Epithelial cell of proximal tubule (primary cell): ENCODE data around the gene SPSB2. TPM values are rescaled to one million over a fixed set of nuclear protein-coding genes. Genes with fewer than 3 reads are reported as not detected.

Experiments used
- DNase-seq: peaks from one replicate; pipeline ENCODE4 v3.0.0-alpha.2; 2011; ENCODE audit warnings: low read depth
- H3K4me3 ChIP-seq: 2 replicates; pipeline ENCODE4 v1.5.1; 2011; ENCODE audit warnings: low read depth, mild to moderate bottlenecking, low read length
- total RNA-seq: library from RNA; depleted of rRNA; stranded (reverse); fragments of >200 nt; gene quantifications from 2 replicates; pipeline ENCODE4 v1.2.3, GENCODE V29; 2015
- TF ChIP-seq, protein P1 (sequence below): conservative IDR thresholded peaks from 2 replicates; pipeline ENCODE4 v1.5.1; 2012; ENCODE audit warnings: low read depth, mild to moderate bottlenecking, low read length

Gene SPSB2, protein sequence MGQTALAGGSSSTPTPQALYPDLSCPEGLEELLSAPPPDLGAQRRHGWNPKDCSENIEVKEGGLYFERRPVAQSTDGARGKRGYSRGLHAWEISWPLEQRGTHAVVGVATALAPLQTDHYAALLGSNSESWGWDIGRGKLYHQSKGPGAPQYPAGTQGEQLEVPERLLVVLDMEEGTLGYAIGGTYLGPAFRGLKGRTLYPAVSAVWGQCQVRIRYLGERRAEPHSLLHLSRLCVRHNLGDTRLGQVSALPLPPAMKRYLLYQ
- total RNA-seq: 9.5 and 17.2 TPM in 2 replicates

DNA sequence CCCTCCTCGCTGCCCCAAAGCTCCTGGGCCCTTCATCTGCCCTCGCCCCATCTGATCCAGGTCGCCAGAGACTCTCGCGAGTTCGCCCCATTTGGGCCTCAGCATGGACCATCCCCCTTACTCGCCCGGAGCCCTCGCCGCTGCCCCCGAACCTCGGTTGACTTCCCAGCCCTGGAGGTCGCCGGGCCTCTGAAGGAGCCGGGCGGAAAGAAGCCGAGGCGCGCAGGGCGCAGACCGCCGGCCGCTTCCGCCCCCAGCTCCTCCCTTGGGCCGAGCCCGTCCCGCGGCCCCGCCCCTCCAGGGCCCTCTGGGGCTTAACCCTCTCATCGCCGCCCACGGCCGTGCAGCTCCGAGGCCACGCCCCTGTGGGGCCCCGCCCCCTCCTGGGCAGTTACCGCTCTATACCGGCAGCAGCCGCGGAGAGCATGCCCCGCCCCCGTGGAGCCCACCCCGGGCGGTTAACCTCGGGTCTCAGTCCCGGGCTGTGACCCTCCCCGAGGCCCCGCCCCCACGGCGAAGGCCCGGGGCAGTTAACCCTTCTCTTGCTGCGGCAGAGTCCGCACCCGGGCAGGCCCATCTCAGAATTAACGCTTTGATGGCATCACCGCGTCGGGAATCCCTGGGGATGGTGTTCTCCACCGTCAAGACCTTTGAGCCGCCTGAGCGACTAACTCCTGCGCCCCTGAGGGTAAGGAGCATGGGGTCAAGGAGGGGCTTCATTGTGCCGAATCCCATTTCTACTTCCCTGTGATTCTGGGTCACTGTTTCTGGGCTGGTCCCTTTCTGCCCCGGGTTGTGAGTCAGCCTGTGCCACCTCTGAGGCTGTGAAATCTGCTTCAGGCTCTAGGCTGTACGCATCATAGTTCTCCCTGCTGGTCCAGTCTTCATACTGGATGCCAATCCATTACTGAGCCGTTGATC is at the start of gene SPSB2:
SPSB2 (minus strand) TSS at position 210 of the 921 bp plus-strand sequence. CDS start 402 bp downstream, outside the sequence.
- peak within 1 kb of the TSS; percentile 92 for H3K4me3 ChIP-seq
- no peak for DNase-seq
- TF ChIP-seq, protein P1, sequence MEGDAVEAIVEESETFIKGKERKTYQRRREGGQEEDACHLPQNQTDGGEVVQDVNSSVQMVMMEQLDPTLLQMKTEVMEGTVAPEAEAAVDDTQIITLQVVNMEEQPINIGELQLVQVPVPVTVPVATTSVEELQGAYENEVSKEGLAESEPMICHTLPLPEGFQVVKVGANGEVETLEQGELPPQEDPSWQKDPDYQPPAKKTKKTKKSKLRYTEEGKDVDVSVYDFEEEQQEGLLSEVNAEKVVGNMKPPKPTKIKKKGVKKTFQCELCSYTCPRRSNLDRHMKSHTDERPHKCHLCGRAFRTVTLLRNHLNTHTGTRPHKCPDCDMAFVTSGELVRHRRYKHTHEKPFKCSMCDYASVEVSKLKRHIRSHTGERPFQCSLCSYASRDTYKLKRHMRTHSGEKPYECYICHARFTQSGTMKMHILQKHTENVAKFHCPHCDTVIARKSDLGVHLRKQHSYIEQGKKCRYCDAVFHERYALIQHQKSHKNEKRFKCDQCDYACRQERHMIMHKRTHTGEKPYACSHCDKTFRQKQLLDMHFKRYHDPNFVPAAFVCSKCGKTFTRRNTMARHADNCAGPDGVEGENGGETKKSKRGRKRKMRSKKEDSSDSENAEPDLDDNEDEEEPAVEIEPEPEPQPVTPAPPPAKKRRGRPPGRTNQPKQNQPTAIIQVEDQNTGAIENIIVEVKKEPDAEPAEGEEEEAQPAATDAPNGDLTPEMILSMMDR: no peak

DNA sequence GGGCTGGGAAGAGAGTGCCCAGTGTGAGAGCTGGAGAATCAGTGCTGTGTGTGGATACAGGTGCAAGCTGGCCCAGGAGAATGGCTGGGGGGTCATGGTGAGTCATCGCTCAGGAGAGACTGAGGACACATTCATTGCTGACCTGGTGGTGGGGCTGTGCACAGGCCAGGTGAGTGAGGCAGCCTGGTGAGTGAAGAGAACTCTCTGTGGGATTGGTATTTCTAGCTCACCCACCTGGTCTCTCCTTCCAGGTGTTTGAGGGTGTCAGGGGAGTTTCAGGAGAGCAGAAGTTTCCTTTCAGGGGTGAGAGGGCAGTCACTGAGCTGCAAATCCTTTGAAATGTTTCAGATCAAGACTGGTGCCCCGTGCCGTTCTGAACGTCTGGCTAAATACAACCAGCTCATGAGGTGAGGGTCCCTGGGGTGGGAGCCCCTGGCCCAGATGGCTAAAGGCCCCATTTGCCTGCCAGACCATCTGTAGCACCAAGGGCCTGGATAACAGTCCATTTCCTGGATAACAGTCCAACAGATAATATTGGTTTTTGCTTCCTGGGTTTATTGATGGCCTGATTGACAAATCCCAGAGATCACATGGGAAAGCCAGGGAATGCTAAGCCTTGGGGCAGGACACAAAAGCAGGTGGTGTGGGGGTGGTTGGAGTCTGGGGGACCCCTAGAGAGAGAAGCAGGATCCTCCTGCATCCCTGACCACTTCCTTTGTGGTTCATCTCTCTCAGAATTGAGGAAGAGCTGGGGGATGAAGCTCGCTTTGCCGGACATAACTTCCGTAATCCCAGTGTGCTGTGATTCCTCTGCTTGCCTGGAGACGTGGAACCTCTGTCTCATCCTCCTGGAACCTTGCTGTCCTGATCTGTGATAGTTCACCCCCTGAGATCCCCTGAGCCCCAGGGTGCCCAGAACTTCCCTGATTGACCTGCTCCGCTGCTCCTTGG is 49.2 kb upstream of the SPSB2 start:
- TF ChIP-seq, protein P1: no peak
- DNase-seq: no peak
- no peak overlapping the region for H3K4me3 ChIP-seq

DNA sequence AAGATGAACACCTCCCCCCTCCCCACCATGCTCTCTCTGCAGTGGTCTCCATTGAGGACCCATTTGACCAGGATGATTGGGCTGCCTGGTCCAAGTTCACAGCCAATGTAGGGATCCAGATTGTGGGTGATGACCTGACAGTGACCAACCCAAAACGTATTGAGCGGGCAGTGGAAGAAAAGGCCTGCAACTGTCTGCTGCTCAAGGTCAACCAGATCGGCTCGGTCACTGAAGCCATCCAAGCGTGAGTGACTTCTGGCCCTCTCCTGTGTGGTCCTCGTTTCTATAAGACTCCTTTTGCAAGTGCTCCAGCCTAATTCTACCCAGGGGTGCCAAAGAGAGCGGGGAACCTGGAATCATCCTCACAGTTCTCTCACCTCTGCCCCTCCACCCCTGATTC is 48.4 kb upstream of the SPSB2 start:
- DNase-seq: no peak
- H3K4me3 ChIP-seq: no peak overlapping the region
- TF ChIP-seq, protein P1: no peak

DNA sequence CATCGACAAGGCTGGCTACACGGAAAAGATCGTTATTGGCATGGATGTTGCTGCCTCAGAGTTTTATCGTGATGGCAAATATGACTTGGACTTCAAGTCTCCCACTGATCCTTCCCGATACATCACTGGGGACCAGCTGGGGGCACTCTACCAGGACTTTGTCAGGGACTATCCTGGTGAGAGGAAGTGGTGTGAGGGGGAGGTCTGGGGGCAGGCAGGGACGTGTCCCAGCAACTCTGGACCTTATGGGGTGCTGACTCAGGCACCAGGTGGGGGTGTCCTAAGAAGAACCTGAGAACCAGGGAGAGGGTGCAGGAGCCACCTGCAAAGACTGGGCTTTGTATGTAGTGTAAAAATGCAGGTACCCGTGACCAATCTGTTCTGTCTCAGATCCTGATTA is 46.5 kb upstream of the SPSB2 start:
- H3K4me3 ChIP-seq: no peak overlapping the region
- TF ChIP-seq, protein P1: peak; percentile 4

DNA sequence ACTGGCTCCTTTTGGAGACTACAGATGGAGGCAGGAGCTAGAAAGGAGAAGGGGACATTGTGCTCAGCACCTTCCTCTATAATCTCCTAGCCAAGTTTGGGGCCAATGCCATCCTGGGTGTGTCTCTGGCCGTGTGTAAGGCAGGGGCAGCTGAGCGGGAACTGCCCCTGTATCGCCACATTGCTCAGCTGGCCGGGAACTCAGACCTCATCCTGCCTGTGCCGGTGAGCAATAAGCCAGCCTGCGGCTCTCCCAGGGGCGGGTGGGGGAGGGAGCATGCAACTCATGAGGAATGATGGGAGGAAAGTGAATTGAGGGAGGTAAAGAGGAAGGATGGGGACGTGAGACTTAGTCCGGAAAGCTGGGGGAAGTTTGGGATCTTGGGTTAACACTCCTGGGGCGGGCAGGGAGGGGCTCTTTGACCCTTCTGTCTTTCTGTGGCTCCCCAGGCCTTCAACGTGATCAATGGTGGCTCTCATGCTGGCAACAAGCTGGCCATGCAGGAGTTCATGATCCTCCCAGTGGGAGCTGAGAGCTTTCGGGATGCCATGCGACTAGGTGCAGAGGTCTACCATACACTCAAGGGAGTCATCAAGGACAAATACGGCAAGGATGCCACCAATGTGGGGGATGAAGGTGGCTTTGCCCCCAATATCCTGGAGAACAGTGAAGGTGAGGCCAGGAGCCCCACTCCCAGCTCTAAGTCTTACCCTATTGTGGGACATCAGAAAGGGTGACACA is 44.6 kb upstream of the SPSB2 start:
- no peak overlapping the region for H3K4me3 ChIP-seq
- DNase-seq: no peak
- TF ChIP-seq, protein P1: no peak

More for the DNA sequence above, 46.5 kb upstream of the SPSB2 start:
- DNase-seq: no peak
